NCI-H82 treated with DMSO at 0.1 percent for 48 hours (cell line): Measurements from ENCODE around the gene CFAP90.

Experiments
- DNase-seq: peaks from one replicate; lab custom pipeline; 2025; ENCODE audit not compliant: unreplicated experiment; lab: John Stamatoyannopoulos, UW

The CFAP90 gene

GRCh38 chr5:7868427-7868772, 17.5 kb upstream of the CFAP90 start:
- no peak for DNase-seq

- no peak for DNase-seq
Observed at GRCh38 chr5:7867260-7867659, 16.3 kb upstream of the CFAP90 start.

- DNase-seq = no peak
Observed at GRCh38 chr5:7866196-7866595, 15.3 kb upstream of the CFAP90 start.

- no peak for DNase-seq
Observed at GRCh38 chr5:7857926-7858632, 7.1 kb upstream of the CFAP90 start.

- no peak for DNase-seq
Observed at GRCh38 chr5:7857361-7857760, 6.4 kb upstream of the CFAP90 start.

- peak; percentile 24 for DNase-seq
Observed at GRCh38 chr5:7856855-7857254, 5.9 kb upstream of the CFAP90 start.

GRCh38 chr5:7855611-7856010, 4.7 kb upstream of the CFAP90 start:
- no peak for DNase-seq

- no peak for DNase-seq
Observed at GRCh38 chr5:7852988-7853387, 2.1 kb upstream of the CFAP90 start.

- DNase-seq = no peak
Observed at GRCh38 chr5:7852542-7852941, 1.6 kb upstream of the CFAP90 start.

- DNase-seq = no peak
Observed at GRCh38 chr5:7851617-7852289, 820 bp upstream of the CFAP90 start.

- no peak for DNase-seq
Observed at GRCh38 chr5:7851240-7851592, 283 bp upstream of the CFAP90 start.

- no peak for DNase-seq
Observed at GRCh38 chr5:7849681-7850394, 1.1 kb downstream of the CFAP90 start.

GRCh38 chr5:7848296-7848695, 2.6 kb downstream of the CFAP90 start:
- DNase-seq = no peak

- no peak for DNase-seq
Observed at GRCh38 chr5:7846327-7846726, 4.6 kb downstream of the CFAP90 start.

GRCh38 chr5:7845557-7845956, 5.4 kb downstream of the CFAP90 start:
- no peak for DNase-seq

GRCh38 chr5:7844901-7845300, 6.0 kb downstream of the CFAP90 start:
- DNase-seq = no peak

- no peak for DNase-seq
Observed at GRCh38 chr5:7842531-7842930, 8.4 kb downstream of the CFAP90 start.

GRCh38 chr5:7837403-7837802, 13.5 kb downstream of the CFAP90 start:
- no peak for DNase-seq

- DNase-seq = no peak
Observed at GRCh38 chr5:7834982-7835381, 16.0 kb downstream of the CFAP90 start.

GRCh38 chr5:7828269-7828668, 22.7 kb downstream of the CFAP90 start:
- no peak for DNase-seq

- DNase-seq = no peak
Observed at GRCh38 chr5:7827610-7828009, 23.3 kb downstream of the CFAP90 start.

- no peak for DNase-seq
Observed at GRCh38 chr5:7825630-7826029, 25.3 kb downstream of the CFAP90 start.
